Measurements from ENCODE around the gene USP50. TPM values are rescaled to one million over a fixed set of nuclear protein-coding genes. Genes with fewer than 3 reads are reported as not detected.

Gene USP50
- total RNA-seq, 1 donor from 2014 or later, result 2.0 TPM

Other genes with a start within 250 kb of the USP50 start
- 15.9 and 18.9 TPM in 2 replicates for gene GABPB1, start 191.5 kb downstream of the USP50 start, total RNA-seq
- gene USP8, start 122.3 kb downstream of the USP50 start, total RNA-seq, result 55.3 and 60.3 TPM in 2 replicates
- gene TRPM7, start 140.1 kb upstream of the USP50 start, total RNA-seq, result 51.8 and 53.6 TPM in 2 replicates
- gene SPPL2A, start 219.0 kb upstream of the USP50 start, total RNA-seq, result 111 and 118 TPM in 2 replicates